ENCODE results near the gene CROCC2.

CROCC2 gene

DNA sequence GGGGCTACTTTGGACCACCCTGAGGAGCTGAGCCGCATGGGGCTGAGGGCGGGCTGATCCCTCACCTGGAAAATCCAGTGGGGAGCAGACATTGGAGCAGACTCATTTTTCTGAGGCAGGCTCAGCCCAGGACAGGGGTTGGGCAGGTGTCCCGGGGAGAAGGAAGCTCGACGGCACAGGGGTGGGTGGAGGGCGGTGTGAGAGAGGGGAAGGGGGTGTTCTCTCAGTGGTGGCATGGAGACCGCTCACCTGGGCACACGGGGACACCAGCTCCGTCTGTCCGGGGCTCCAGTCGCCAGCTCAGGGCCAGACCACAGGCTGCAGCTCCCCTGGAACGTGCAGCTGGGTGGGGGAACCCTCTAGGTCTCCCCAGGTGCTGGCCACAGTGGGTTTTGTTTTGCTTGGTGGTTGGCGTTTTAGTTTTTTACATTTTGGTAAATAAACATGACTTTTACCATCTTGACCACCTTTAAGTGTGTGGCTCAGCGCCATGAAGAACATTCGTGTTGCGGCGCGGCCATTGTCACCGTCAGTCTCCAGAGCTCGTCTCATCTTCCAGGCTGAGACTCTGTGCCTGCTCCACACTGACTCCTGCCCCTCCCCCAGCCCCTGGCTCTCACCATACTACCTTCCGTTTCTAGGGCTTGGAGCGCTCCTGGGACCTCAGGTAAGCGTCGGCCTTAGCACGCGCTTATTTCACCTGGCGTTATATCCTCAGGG is 5.8 kb upstream of the CROCC2 start:
- no peak for TF ChIP-seq ZNF670 (tag by site-specific recombination; IDR thresholded peaks at IDR 0.05; ENCODE audit: low read depth)
- no peak for TF ChIP-seq ZNF221 (tag by site-specific recombination; IDR thresholded peaks at IDR 0.05; ENCODE audit: borderline replicate concordance)
- TF ChIP-seq ZNF239 (tag by site-specific recombination; IDR thresholded peaks at IDR 0.05): no peak
- no peak for TF ChIP-seq ZNF292 (tag by site-specific recombination; IDR thresholded peaks at IDR 0.05; ENCODE audit: borderline replicate concordance, low read depth)
- TF ChIP-seq ZBTB20 (tag by site-specific recombination; IDR thresholded peaks at IDR 0.05): no peak
- no peak for TF ChIP-seq ZNF48 (tag by site-specific recombination; IDR thresholded peaks at IDR 0.05)
- no peak for TF ChIP-seq ZNF426 (tag by site-specific recombination; IDR thresholded peaks at IDR 0.05)
- no peak for TF ChIP-seq ZNF169 (tag by site-specific recombination; IDR thresholded peaks at IDR 0.05)
- no peak for TF ChIP-seq ZNF664 (tag by site-specific recombination; IDR thresholded peaks at IDR 0.05)
- TF ChIP-seq ZNF214 (tag by site-specific recombination; IDR thresholded peaks at IDR 0.05; ENCODE audit: borderline replicate concordance): no peak
- TF ChIP-seq ZNF623 (tag by site-specific recombination; IDR thresholded peaks at IDR 0.05): no peak
- no peak for TF ChIP-seq ZNF692 (tag by site-specific recombination; IDR thresholded peaks at IDR 0.05)
- TF ChIP-seq ZNF76 (tag by site-specific recombination; IDR thresholded peaks at IDR 0.05; ENCODE audit: borderline replicate concordance, low read depth): no peak
- TF ChIP-seq KLF17 (tag by site-specific recombination; IDR thresholded peaks at IDR 0.05): no peak
- no peak for TF ChIP-seq PRDM6 (tag by site-specific recombination; IDR thresholded peaks at IDR 0.05)
- TF ChIP-seq ZNF404 (tag by site-specific recombination; IDR thresholded peaks at IDR 0.05): no peak
- no peak for TF ChIP-seq ZBTB6 (tag by site-specific recombination; IDR thresholded peaks at IDR 0.05)
- TF ChIP-seq KLF9 (tag by site-specific recombination; IDR thresholded peaks at IDR 0.05; ENCODE audit: low read depth): no peak
- TF ChIP-seq GLI4 (tag by site-specific recombination; IDR thresholded peaks at IDR 0.05): no peak
- TF ChIP-seq OSR2 (tag by site-specific recombination; IDR thresholded peaks at IDR 0.05): no peak
- Histone ChIP-seq H3K4me3 (ENCODE audit: low read depth, low read length) (no peak overlapping the region), H3K27ac (ENCODE audit: extremely low read depth, low read depth, low read length) (no peak overlapping the region), H3K36me3 (ENCODE audit: control insufficient read depth in 2 of 2, insufficient read depth in 1 of 2, low read length in 2 of 2) (no peaks in the 10 kb centered on the region), H3K9me3 (ENCODE audit: control insufficient read depth, insufficient read depth, low read depth, low read length) (no peaks in the 10 kb centered on the region), H3K4me1 (ENCODE audit: control insufficient read depth, insufficient read depth, low read length) (no peaks in the 10 kb centered on the region; the same call in 1 of the 2 replicates)
- CTCF ChIA-PET: no interaction called here
- POLR2A ChIA-PET: no interaction called here
